Measurements from ENCODE around the gene MAEA.

DNA sequence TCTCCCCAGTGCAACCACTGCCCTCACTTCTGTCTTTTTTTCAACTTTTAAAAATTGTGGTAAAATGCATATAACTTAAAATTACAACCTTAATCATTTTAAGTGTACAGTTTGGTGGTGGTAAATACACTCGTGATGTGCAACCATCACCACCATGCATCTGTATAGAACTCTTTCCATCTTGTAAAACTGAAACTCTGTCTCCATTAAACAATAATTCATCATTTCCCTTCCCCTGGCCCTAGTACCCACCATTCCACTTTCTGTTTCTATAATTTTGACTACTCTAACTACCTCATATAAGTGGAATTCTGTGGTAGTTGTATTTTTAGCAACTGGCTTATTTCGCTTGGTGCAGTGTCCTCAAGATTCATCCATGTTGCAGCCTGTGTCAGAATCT, 34.0 kb upstream of the MAEA start:
- no peak for TF ChIP-seq EZH2 (IDR thresholded peaks at IDR 0.05; ENCODE audit: borderline replicate concordance, low read depth, low read length, severe bottlenecking)
- TF ChIP-seq, protein P1, sequence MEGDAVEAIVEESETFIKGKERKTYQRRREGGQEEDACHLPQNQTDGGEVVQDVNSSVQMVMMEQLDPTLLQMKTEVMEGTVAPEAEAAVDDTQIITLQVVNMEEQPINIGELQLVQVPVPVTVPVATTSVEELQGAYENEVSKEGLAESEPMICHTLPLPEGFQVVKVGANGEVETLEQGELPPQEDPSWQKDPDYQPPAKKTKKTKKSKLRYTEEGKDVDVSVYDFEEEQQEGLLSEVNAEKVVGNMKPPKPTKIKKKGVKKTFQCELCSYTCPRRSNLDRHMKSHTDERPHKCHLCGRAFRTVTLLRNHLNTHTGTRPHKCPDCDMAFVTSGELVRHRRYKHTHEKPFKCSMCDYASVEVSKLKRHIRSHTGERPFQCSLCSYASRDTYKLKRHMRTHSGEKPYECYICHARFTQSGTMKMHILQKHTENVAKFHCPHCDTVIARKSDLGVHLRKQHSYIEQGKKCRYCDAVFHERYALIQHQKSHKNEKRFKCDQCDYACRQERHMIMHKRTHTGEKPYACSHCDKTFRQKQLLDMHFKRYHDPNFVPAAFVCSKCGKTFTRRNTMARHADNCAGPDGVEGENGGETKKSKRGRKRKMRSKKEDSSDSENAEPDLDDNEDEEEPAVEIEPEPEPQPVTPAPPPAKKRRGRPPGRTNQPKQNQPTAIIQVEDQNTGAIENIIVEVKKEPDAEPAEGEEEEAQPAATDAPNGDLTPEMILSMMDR (IDR thresholded peaks at IDR 0.05; ENCODE audit: borderline replicate concordance, extremely low read depth, low read length, poor library complexity, severe bottlenecking), result no peak
